ENCODE measurements around the gene EFEMP2.

DNA sequence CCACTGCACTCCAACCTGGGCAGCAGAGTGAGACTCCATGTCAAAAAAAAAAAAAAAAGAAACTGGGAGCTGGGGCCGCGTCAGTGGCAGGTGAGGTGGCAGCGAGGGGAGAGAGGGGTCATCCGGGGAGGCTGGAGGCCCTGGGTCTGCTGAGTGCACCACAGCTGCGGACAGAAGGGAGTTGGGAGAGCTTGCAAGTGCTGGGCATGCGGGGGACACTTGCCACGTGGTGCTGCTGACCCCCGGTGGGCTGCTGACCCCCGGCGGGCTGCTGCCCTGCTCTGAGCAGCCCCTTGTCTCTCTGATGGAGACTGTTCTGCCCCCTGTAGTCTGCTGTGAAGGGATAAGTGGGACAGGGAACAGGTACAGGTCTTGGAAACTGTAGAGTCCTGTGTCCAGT, 49.3 kb upstream of the EFEMP2 start:
- no peak for TF ChIP-seq CTCF (conservative IDR thresholded peaks at IDR 0.05; ENCODE audit: low read depth in 2 of 2)
- no peak for TF ChIP-seq EZH2 (IDR thresholded peaks at IDR 0.05; ENCODE audit: low read depth, unreplicated experiment)
- TF ChIP-seq POLR2AphosphoS5 (IDR thresholded peaks at IDR 0.05; ENCODE audit: low read depth) = no peak
- no peak for TF ChIP-seq REST (IDR thresholded peaks at IDR 0.05; ENCODE audit: unreplicated experiment)
- no peak for TF ChIP-seq CREB1 (CRISPR knock-in tag; IDR thresholded peaks at IDR 0.05; ENCODE audit: low read depth)
- TF ChIP-seq EZH2phosphoT487 (IDR thresholded peaks at IDR 0.05; ENCODE audit: unreplicated experiment) = no peak
- TF ChIP-seq, protein P1, sequence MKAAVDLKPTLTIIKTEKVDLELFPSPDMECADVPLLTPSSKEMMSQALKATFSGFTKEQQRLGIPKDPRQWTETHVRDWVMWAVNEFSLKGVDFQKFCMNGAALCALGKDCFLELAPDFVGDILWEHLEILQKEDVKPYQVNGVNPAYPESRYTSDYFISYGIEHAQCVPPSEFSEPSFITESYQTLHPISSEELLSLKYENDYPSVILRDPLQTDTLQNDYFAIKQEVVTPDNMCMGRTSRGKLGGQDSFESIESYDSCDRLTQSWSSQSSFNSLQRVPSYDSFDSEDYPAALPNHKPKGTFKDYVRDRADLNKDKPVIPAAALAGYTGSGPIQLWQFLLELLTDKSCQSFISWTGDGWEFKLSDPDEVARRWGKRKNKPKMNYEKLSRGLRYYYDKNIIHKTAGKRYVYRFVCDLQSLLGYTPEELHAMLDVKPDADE (IDR thresholded peaks at IDR 0.05) = no peak
- no peak for TF ChIP-seq JUNB (IDR thresholded peaks at IDR 0.05; ENCODE audit: unreplicated experiment)
- TF ChIP-seq ZNF331 (CRISPR knock-in tag; IDR thresholded peaks at IDR 0.05; ENCODE audit: low read depth) = no peak

Measured in GM23338 (cell line).